NCI-H2171 treated with DMSO at 0.1 percent for 48 hours (cell line): Measurements from ENCODE around the gene MRPL46.

Experiments
- DNase-seq: peaks from one replicate; lab custom pipeline; 2025; lab: John Stamatoyannopoulos, UW

The MRPL46 gene

GRCh38 chr15:88467073-88467934 is at the start of gene MRPL46, which contains the start of gene MRPS11:
Gene MRPL46 (minus strand): TSS chr15:88467388. CDS start chr15:88467377, 11 bp downstream.
Gene MRPS11 (plus strand): TSS chr15:88467708. CDS start chr15:88467718, 10 bp downstream.
- DNase-seq, result peak; percentile 97

- DNase-seq, result no peak
Observed at GRCh38 chr15:88513195-88513594, 46.0 kb upstream of the MRPL46 start.

GRCh38 chr15:88512601-88513000 is 45.4 kb upstream of the MRPL46 start:
- DNase-seq, result no peak

GRCh38 chr15:88512078-88512477 is 44.9 kb upstream of the MRPL46 start:
- peak; percentile 98 for DNase-seq

- no peak for DNase-seq
Observed at GRCh38 chr15:88511161-88511560, 44.0 kb upstream of the MRPL46 start.

- DNase-seq, result peak; percentile 15
Observed at GRCh38 chr15:88509964-88510363, 42.8 kb upstream of the MRPL46 start.

GRCh38 chr15:88509321-88509720 is 42.1 kb upstream of the MRPL46 start:
- DNase-seq, result no peak

- DNase-seq, result no peak
Observed at GRCh38 chr15:88506628-88507027, 39.4 kb upstream of the MRPL46 start.

GRCh38 chr15:88505721-88506120 is 38.5 kb upstream of the MRPL46 start:
- no peak for DNase-seq

GRCh38 chr15:88504445-88504844 is 37.3 kb upstream of the MRPL46 start:
- DNase-seq, result no peak

- peak; percentile 56 for DNase-seq
Observed at GRCh38 chr15:88498996-88499395, 31.8 kb upstream of the MRPL46 start.

- DNase-seq, result no peak
Observed at GRCh38 chr15:88497109-88497765, 30.0 kb upstream of the MRPL46 start.

GRCh38 chr15:88493844-88494243 is 26.7 kb upstream of the MRPL46 start:
- DNase-seq, result peak; percentile 69

- DNase-seq, result peak; percentile 56
Observed at GRCh38 chr15:88491158-88491557, 24.0 kb upstream of the MRPL46 start.

- DNase-seq, result no peak
Observed at GRCh38 chr15:88490036-88490435, 22.8 kb upstream of the MRPL46 start.

- DNase-seq, result no peak
Observed at GRCh38 chr15:88489321-88489720, 22.1 kb upstream of the MRPL46 start.

GRCh38 chr15:88487796-88488523 is 20.8 kb upstream of the MRPL46 start:
- DNase-seq, result no peak

- no peak for DNase-seq
Observed at GRCh38 chr15:88487178-88487795, 20.1 kb upstream of the MRPL46 start.

- DNase-seq, result no peak
Observed at GRCh38 chr15:88484682-88485331, 17.6 kb upstream of the MRPL46 start.

GRCh38 chr15:88482263-88482662 is 15.1 kb upstream of the MRPL46 start:
- DNase-seq, result no peak

- no peak for DNase-seq
Observed at GRCh38 chr15:88480981-88481380, 13.8 kb upstream of the MRPL46 start.

- no peak for DNase-seq
Observed at GRCh38 chr15:88479169-88479568, 12.0 kb upstream of the MRPL46 start.
